ENCODE results near the gene MYCBP2.
"Not testable (repeated sequence)": the region's sequence is repeated elsewhere in the genome, so short reads cannot be mapped to it uniquely, and the experiment has no call there.

Gene MYCBP2

DNA sequence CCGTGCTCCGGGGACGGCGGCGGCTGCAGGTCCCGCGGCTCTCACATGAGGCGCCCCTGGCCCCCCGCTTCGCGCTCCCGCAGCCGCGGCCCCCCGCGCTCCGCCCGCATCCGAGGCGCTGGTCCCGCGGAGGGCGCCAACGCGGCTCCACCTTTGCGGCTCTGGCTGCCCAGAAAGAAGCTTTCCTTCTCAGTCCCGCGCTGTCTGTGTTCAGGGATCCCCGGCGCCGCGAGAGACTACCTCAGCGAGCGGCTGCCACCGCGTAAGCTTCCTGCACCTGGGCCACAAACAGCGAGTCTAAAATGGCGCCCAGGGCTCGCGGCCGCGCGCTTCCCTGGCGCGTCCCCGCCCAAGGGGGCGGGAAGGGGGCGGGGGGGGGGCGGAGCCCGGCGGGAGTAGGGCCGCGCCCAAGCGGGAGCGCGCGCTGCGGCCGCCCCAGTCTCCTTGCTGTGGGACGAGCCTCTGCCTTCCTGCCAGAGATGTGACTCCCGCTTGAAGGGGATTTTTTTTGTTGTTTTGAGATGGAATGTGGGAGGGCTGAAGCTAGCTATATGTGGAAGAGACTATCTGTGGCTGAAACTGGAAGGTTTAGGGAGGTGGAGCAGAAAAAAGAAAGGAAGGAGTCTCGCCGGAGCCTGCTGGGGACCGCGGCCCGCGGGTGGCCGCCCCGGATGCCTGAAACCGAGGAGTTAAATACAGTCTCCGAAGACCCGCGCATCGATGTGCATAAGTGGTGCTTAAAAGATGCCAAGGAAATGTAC is 299.9 kb downstream of the MYCBP2 start, which contains the start of gene FBXL3:
Gene FBXL3 (minus strand): TSS at position 299 of the 761 bp plus-strand sequence. CDS start 5,299 bp downstream, outside the sequence.
- peak; percentile 45 for DNase-seq

DNA sequence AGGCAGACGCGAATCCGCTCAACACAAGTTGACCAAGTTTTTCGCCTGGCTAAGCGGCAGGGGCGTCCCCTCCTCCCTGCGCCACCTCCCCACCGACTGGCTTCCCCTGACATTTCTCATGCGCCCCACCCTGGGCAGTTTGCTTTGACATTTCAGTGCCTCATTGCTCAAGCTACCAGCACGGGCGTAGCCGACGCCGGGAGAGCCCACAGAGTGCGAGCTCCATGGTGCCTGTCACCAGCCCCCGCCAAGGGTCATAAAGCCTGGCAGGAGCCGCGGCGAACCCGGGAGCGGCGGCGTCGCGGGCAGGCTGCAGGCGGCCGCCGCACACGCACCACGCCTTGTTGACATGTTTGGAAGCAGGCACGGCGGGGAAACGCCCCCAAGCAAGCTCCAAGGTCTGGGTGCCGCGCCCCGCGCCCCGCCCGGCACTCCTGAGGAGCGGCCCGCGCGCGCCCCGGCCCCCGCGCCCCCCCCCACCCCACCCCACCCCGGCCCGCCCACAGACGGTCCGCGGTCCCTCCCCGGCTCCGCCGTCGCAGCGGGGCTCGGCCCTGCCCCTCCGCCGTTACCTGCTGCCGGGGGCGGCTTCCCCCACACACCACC is 300.5 kb downstream of the MYCBP2 start:
- peak; percentile 52 for DNase-seq

DNA sequence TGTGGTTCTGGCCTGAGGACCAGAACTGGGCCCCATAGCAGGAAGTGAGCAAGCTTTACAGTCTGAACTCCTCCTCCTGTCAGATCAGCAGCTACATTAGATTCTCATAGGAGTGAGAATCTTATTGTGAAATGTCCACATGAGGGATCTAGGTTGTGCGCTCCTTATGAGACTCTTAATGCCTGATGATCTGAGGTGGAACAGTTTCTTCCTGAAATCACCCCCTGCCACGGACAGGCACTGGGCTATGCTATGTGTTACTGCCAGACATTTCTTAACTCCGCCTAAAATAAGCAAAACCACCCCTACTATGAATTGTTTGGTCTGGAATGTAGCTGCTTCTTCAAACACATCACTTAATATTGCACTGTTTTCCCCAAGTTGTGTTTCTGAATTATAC is 304.6 kb downstream of the MYCBP2 start:
- no peak for DNase-seq

DNA sequence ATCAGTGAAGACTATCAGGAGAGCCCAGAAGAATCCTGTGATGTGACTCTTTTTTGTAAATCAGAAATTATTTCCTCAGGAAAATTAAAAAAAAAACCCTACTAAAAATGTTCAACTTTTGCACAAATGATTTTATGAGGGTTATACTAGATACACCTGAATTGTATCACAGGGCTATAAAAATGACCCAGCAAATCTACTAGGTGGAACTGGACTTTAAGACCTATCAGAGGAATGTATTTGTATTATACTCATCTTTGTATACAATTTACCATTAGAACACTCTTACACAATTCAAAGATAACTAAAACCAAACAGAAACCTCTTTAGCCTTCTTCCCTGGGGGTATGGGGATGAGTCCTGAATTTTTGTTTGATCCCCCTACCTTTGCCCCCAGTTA is 307.1 kb downstream of the MYCBP2 start:
- no peak for DNase-seq

DNA sequence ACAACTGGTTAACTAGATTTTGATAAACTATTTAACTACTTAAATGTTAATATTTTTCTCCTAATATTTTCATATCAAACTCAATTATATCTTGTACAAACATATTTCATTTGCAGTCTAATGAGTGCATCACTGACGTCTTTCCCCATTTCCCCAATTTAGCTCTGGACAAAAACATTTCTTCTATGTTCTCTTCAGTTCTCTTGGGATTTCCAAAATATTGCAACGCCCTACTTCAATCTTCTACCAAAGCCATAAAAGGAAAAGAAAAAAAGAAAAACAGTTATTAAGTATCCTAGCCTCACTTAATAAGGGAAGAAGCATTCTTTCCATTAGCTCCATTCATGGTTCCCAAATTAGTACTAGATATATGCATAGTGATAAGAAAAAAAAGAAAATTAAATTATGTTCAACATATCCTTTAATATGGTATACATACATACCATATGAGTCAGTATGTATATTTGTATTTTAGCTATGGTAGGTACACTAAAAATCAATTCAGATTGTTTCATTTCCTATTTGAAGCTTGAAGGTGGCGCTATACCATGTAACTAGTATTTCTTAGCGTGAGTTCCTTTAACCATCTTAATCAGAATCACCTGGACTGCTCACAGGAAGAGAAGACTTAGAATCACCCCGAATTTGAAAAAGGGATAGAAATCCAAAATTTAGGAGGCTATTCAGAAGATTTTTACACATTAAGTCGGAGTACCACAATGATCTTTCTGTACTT is 309.8 kb downstream of the MYCBP2 start:
- no peak for DNase-seq

DNA sequence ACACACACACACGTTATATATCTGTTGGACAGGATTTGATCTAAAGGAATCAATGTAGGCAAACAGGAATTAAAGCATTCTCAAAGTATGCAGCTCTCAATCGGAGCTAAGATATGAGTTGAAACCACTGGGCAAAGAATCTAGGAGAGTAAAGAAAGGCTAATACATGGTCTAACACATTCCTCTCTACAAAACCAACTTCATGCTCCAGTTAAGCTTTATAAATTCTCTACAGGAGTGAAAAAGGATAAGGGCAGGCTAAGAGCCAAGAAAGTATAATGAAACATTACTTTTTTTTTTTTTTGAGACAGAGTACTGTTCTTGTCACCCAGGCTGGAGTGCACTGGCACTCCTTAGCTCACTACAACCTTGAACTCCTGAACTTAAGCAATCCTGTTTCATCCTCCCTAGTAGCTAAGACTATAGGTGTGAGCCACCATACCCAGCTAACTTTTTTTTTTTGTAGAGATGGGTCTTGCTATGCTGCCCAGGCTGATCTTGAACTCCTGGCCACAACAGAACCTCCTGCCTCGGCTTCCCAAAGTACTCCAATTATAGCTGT is 310.6 kb downstream of the MYCBP2 start:
- no peak for DNase-seq

DNA sequence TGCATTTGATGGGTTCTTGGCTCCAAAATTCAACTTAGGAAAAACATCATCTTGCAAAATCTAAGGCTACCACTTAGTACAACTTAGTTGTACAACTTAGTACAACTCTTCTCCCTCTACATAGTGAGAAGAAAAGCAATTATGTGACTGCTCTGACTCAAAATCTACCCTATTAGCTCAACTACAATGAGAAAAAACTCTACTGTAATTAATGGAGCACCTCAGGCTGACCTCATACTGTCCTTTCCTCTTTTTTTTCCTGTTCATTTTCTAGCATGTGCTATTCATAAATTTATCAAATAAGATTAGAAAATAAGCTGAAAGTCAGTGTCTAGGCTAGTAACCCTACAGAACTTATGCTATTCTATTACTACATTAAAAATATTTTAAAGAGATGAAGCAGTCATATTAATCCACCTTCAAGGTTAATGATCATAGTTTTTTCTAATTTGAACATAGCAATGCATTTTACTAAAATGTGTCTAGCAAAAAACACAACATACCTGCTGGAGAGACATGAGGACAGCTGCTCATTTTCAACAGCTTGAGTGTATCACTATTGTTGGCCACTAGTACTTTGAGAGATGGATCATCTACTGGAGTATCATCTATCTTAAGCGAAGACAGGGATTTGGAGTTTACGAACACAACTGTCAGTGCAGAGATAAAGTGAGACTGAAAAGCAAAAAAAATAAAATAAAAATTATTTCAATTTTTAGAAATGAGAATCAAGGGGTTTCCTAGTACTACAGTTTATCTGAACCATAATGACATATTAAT is 311.8 kb downstream of the MYCBP2 start:
- no peak for DNase-seq

DNA sequence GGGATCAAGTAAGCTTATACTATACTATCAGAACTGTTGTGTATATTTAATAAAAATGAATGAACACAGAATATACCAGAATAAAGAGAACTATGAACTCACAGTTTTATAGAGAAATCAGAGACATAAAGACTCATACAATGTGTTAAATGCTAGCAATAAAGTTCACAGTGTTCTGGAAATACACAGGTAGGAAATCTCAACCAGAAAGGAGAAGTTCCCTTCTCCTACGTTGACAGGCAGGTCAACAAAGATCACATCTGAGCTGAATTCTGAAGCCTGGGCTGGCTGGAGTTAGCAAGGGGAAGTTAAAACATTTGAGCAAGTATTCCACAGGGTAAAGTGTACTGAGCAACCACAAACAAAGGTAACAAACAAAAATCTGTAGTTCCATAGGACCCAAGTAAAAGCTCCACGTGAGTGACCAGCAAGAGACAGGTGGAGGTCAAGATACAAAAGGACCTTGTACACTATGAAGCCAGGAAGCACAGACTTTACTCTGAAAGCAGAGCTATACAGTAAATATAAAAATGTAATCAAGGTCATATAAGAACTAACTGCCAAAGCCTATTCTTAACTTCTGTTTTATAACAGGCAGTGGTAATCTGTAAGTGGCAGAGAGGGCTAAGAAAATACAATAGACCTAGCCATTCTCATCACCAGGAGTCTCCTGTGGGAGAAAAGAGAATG is 312.9 kb downstream of the MYCBP2 start:
- DNase-seq: no peak

DNA sequence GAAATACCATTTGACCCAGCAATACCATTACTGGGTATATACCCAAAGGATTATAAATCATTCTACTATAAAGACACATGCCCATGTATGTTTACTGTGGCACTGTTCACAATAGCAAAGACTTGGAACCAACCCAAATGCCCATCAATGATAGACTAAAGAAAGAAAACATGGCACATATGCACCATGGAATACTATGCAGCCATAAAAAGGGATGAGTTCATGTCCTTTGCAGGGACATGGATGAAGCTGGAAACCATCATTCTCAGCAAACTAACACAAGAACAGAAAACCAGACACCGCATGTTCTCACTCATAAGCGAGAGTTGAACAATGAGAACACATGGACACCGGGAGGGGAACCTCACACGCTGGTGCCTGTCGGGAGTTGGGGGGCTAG is 317.2 kb downstream of the MYCBP2 start:
- DNase-seq: not testable (repeated sequence)

DNA sequence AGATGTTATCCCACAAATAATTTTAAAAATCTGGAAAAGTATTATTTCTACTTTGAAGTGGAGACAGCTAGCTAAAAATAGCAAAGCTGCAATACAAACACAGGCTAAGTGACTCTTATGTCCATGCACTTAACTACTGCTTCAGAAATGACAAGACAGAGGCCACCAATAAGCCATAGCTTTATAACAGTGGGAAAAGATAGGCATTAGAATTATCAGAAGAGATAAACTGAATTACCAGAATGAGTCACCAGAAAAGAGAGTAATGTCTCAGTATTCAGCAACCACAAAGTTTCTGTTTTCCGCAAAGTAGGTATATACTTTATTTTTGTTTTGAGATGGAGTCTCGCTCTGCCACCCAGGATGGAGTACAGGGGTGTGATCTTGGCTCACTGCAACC is 317.9 kb downstream of the MYCBP2 start:
- no peak for DNase-seq

DNA sequence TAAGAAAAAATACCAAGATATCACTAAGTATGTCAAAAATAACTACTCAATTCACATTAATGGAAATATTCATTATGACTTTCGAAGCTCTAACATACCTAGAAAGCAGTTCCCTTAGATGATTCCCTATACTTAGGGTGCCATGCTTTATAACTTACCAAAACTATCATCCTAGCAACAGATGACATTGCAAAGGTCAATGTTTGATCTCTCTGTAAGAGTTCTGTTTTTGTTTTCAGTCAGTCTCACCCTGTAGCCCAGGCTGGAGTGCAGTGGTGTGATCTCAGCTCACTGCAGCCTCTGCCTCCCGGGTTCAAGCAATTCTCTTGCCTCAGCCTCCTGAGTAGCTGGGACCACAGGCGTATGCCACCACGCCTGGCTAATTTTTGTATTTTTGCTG is 318.6 kb downstream of the MYCBP2 start:
- DNase-seq: not testable (repeated sequence)

DNA sequence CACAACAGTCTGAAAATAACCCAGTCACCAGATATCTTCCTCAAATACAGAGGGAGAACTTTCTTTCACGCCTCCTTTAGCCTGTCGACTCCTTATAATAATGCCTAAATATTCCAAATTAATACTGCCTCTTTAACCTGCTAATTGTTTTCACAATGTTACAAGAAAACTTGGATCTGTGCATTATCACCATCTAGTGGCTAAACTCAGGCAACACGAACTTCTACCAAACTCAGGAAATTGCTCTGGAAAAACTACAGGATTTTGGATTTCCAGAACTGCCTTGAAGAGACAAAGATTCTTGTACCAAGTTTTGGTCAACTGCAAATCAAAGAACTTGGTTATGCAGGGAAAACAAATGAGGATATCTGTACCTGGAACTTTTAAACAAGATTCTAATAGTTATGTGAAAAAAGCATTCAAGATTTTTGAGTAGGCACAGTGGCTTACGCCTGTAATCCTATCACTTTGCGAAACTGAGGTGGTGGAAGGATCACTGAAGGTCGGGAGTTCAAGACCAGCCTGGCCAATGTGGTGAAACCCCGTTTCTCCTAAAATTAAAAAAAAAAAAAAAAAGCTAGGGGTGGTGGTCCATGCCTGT is 324.2 kb downstream of the MYCBP2 start:
- DNase-seq: no peak

DNA sequence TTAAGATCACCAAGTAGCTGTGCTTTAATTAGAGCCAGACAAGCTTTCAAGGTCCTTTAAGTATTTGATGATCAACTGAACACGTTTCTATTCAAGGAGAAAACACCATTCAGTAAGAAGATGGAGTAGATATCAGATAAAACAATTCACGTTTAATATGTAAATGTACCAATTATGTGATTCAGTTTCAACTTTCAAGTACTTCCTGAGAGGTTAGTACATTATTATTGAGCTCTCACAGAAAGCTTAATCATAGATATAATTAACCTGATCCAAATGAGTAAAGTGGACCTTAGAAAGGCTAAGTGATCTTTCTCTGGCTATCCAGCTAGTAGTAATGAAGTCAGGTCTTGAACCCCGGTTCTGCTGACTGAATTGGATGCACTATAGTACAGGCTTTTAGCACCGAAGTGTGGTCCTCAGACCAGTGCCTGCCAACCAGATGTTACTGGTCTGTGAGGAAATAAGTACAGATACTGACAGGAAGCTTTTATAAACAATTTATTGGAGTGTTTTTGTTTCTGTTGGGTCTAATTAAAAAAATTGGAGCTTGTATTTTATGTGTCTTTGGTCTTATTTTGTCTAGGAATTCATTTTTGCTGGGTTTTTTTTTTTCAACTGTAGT is 324.8 kb downstream of the MYCBP2 start:
- no peak for DNase-seq

DNA sequence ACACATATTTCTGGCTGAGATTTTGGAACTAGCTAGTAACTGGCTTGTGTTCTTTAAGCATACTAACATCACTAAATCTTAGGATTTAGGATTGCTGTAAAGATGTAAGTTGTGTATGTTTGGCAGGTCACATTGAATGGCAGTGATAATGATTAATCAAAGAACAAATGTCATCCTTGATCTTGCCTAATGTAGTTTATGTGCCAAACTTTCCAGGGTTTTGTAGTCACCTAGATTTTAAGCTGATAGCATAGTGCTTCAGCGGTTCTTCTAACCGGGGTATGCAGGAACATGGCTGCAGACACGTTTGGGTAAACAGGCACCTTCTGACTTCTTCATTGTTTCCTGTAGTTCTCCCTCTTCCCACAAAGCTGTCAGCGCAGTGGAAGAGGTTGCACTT is 325.4 kb downstream of the MYCBP2 start:
- no peak for DNase-seq

DNA sequence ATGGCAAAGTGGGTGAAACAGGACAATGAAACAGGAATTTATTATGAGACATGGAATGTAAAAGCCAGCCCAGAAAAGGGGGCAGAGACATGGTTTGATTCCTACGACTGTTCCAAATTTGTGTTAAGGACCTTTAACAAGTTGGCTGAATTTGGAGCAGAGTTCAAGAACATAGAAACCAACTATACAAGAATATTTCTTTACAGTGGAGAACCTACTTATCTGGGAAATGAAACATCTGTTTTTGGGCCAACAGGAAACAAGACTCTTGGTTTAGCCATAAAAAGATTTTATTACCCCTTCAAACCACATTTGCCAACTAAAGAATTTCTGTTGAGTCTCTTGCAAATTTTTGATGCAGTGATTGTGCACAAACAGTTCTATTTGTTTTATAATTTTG is 326.4 kb downstream of the MYCBP2 start:
- no peak for DNase-seq

Measured in NCI-H510A treated with DMSO at 0.1 percent for 48 hours (cell line).